ENCODE results near the gene FAM107B.

DNA sequence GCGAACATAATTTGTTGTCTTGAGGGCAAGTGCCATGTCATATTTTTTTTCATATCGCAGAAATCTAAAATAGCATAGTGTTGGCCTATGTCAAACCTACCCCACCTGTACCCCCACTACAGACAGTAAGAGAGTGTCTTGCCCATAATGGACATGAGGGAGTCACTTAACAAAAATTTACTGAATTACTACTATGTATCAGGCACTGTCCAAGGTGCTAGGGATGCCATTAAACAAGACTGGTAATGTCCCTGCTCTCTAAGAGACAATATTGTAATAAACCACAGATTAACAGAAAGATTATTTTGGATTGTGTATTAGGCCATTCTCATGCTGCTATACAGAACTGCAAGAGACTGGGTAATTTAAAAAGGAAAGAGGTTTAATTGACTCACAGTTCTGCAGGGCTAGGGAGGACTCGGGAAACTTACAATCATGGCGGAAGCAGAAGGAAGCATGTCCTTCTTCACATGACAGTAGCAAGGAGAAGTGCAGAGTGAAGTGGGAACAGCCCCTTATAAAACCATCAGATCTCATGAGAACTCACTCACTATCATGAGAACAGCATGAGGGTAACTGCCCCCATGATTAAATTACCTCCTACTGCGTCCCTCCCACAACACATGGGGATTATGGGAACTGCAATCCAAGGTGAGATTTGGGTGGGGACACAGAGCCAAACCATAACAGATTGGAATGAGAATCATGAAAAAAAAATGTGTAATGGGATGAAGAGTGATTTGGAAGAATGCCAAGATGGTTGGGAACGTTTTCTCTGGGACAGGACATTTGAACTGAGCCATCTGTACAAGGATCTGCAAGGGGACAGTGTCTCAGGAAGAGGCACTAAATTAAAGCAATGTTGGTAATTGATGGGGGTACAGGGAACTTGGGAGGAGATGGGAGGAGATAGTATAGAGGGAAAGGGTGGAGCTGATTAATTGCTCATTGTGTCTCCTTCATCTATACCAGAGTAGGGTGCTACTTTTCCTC lies 108.5 kb downstream of the FAM107B start:
- TF ChIP-seq GATA3 (IDR thresholded peaks at IDR 0.05; ENCODE audit: low read depth, low read length) (no peak; the same call in 1 of the 2 replicates), GATA2 (IDR thresholded peaks at IDR 0.05; ENCODE audit: low read depth, low read length) (peak; percentile 51; the same call in 1 of the 2 replicates)
